Natural killer cell (primary cell): ENCODE data around the gene CHRNE. TPM values are rescaled to one million over a fixed set of nuclear protein-coding genes. Genes with fewer than 3 reads are reported as not detected.
"Not testable (repeated sequence)": the region's sequence is repeated elsewhere in the genome, so short reads cannot be mapped to it uniquely, and the experiment has no call there.

Source experiments
- ATAC-seq, 3 donors: fragments of 150-1000 bp in 2 of 3; fragments of 200-7000 bp in 1 of 3; cut with Tn5 transposase; 1 replicate in 1 of 3; 2 replicates in 2 of 3; pipeline ENCODE4 v1.10.0; 2021; ENCODE audit warnings: mild to moderate bottlenecking in 2 of 3, moderate library complexity in 2 of 3
- DNase-seq, 2 donors: peaks; one replicate each; pipeline versions ENCODE4 v3.0.0 to v3.0.0-alpha.2; 2013 to 2021; ENCODE audit warnings: mixed read lengths in 1 of 2
- H3K27ac ChIP-seq: one replicate; pipeline ENCODE4 v1.5.1; 2013; ENCODE audit warnings: mild to moderate bottlenecking, low read length
- H3K27me3 ChIP-seq: one replicate; pipeline ENCODE4 v1.6.1; 2013; ENCODE audit warnings: low read length; ENCODE audit not compliant: control insufficient read depth, insufficient read depth
- H3K36me3 ChIP-seq: one replicate; pipeline ENCODE4 v1.6.1; 2013; ENCODE audit warnings: low read length; ENCODE audit not compliant: control insufficient read depth, insufficient read depth
- H3K4me1 ChIP-seq: one replicate; pipeline ENCODE4 v1.6.1; 2013; ENCODE audit warnings: low read length; ENCODE audit not compliant: control insufficient read depth, insufficient read depth
- H3K4me3 ChIP-seq: one replicate; pipeline ENCODE4 v1.5.1; 2013; ENCODE audit warnings: low read length
- H3K9me3 ChIP-seq: one replicate; pipeline ENCODE4 v1.6.1; 2013; ENCODE audit warnings: low read length; ENCODE audit not compliant: control insufficient read depth, insufficient read depth
- H3K27ac Mint-ChIP-seq, 2 donors: one replicate each; pipeline ENCODE4 v1.8.0; 2022; ENCODE audit warnings: mild to moderate bottlenecking in 2 of 2, mixed read lengths in 2 of 2, moderate library complexity in 1 of 2
- H3K27me3 Mint-ChIP-seq, 2 donors: one replicate each; pipeline ENCODE4 v1.8.0; 2022; ENCODE audit warnings: low read depth in 2 of 2, mixed read lengths in 2 of 2
- H3K36me3 Mint-ChIP-seq: one replicate; pipeline ENCODE4 v1.8.0; 2022; ENCODE audit warnings: mixed read lengths
- H3K4me1 Mint-ChIP-seq, 2 donors: one replicate each; pipeline ENCODE4 v1.8.0; 2022; ENCODE audit warnings: mixed read lengths in 2 of 2
- H3K4me3 Mint-ChIP-seq: one replicate; pipeline ENCODE4 v1.8.0; 2022; ENCODE audit warnings: mild to moderate bottlenecking, moderate library complexity, mixed read lengths
- H3K9me3 Mint-ChIP-seq, 2 donors: one replicate each; pipeline ENCODE4 v1.8.0; 2022; ENCODE audit warnings: mixed read lengths in 2 of 2
- WGBS: methylation state at CpG from one replicate; pipeline ENCODE4 v1.1.7; 2013; ENCODE audit warnings: missing lambda C conversion rate; ENCODE audit not compliant: insufficient coverage; 5-methylcytosine and 5-hydroxymethylcytosine counted together
- intact Hi-C: fragments of 100-400 bp; cut with micrococcal nuclease; formaldehyde crosslinking; loops from one replicate; pipeline ENCODE4 v1.14.2; 2022
- total RNA-seq, 4 donors: library from RNA; stranded (reverse); fragments of 120-200 nt in 1 of 4; gene quantifications; one replicate each; pipeline versions ENCODE4 v1.2.3 to v1.2.4, GENCODE V29; 2013 to 2022
- TF ChIP-seq, protein P1 (sequence below): fragments of 200-600 bp; IDR thresholded peaks from one replicate; pipeline ENCODE4 v1.8.0; 2022; ENCODE audit warnings: antibody characterized with exemption

CHRNE gene
- total RNA-seq, 3 donors from 2014 or later (not counting 1 experiment from before 2014, with no cell fraction given): 11.8 to 17.9 (median 11.8) TPM

DNA sequence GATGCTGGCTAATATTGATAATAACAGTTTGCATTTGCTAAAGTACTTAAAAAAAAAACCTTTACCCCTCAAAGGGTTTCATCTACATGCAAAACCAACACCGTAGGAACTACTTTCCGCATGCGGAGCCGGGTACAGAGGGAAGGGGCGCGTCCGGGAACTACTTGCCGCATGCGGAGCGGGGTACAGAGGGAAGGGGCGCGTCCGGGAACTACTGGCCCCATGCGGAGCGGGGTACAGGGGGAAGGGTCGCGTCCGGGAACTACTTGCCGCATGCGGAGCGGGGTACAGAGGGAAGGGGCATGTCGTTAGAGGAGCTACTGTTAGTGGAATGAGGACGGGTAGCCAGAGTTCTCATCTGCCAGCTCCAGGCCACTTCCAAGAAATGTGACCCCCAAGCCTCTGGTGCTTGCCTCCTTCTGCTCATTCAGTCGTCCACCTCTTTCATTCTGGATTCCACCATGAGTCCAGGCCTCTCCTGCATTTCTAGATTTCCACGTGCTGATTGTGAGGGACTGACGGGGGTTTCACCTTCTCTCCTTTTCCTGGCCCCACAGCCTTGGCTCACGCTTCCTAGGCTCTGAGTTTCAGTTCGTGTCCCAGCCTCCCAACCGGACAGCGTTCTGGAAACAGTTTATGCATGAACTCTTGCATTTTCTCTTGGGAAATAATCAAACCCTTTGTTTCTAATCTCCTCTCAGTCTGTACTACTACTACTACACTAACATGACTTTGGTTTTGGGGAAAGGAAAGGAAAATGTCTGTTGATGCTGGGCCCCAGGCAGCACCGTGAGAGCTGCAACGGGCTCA, 42.9 kb downstream of the CHRNE start:
- intact Hi-C loops: no loop called here
- Histone ChIP-seq H3K4me3 (no peak overlapping the region), H3K4me1 (no peaks in the 10 kb centered on the region), H3K27me3 (no peaks in the 10 kb centered on the region), H3K27ac (no peak overlapping the region), H3K36me3 (peaks cover 6% of the 10 kb centered on the region), H3K9me3 (no peaks in the 10 kb centered on the region)
- no peaks in the 10 kb centered on the region for H3K9me3 Mint-ChIP-seq
- peaks cover 17 to 27% of the 10 kb centered on the region in 2 donors for H3K4me1 Mint-ChIP-seq
- TF ChIP-seq, protein P1, sequence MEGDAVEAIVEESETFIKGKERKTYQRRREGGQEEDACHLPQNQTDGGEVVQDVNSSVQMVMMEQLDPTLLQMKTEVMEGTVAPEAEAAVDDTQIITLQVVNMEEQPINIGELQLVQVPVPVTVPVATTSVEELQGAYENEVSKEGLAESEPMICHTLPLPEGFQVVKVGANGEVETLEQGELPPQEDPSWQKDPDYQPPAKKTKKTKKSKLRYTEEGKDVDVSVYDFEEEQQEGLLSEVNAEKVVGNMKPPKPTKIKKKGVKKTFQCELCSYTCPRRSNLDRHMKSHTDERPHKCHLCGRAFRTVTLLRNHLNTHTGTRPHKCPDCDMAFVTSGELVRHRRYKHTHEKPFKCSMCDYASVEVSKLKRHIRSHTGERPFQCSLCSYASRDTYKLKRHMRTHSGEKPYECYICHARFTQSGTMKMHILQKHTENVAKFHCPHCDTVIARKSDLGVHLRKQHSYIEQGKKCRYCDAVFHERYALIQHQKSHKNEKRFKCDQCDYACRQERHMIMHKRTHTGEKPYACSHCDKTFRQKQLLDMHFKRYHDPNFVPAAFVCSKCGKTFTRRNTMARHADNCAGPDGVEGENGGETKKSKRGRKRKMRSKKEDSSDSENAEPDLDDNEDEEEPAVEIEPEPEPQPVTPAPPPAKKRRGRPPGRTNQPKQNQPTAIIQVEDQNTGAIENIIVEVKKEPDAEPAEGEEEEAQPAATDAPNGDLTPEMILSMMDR: no peak
- DNase-seq (no peak), ATAC-seq (no peak)
- no peak overlapping the region for H3K27ac Mint-ChIP-seq
- H3K27me3 Mint-ChIP-seq: no peaks in the 10 kb centered on the region
- H3K36me3 Mint-ChIP-seq: no peaks in the 10 kb centered on the region
- H3K4me3 Mint-ChIP-seq: no peak overlapping the region
- WGBS: 99% methylated on average over 32 of the region's 32 CpGs

DNA sequence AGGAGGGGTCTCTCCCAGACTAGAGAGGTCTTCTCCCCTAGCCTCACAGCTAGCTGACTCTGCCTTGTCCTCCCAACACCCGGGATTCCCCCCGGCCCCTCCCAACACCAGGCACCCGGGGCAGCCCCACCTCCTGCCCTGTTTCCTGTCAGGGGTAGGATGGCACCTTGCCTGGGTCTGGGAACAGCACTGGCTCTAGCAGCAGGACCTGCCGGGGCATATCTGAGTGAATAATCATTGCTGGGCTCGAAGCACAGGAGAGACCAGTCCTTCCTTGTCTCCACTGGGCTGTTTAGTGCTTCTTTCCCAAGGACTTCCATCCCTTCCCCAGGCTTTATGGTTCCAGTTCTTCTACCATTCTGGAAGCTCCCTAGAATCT, 44.0 kb downstream of the CHRNE start:
- H3K4me1 ChIP-seq: peaks cover 4% of the 10 kb centered on the region
- peaks cover 6% of the 10 kb centered on the region for H3K36me3 ChIP-seq
- TF ChIP-seq, protein P1: no peak
- H3K27ac Mint-ChIP-seq: no peak overlapping the region
- no peaks in the 10 kb centered on the region for H3K27me3 Mint-ChIP-seq
- H3K4me1 Mint-ChIP-seq: peaks cover 25 to 37% of the 10 kb centered on the region in 2 donors
- ATAC-seq (no peak), DNase-seq (no peak)
- no peaks in the 10 kb centered on the region for H3K27me3 ChIP-seq
- intact Hi-C loops: no loop called here
- no peak overlapping the region for H3K4me3 ChIP-seq
- no peaks in the 10 kb centered on the region for H3K9me3 ChIP-seq
- WGBS: 44% methylated on average over 5 of the region's 5 CpGs
- H3K9me3 Mint-ChIP-seq: no peaks in the 10 kb centered on the region
- H3K27ac ChIP-seq: no peak overlapping the region
- H3K4me3 Mint-ChIP-seq: no peak overlapping the region
- no peaks in the 10 kb centered on the region for H3K36me3 Mint-ChIP-seq

DNA sequence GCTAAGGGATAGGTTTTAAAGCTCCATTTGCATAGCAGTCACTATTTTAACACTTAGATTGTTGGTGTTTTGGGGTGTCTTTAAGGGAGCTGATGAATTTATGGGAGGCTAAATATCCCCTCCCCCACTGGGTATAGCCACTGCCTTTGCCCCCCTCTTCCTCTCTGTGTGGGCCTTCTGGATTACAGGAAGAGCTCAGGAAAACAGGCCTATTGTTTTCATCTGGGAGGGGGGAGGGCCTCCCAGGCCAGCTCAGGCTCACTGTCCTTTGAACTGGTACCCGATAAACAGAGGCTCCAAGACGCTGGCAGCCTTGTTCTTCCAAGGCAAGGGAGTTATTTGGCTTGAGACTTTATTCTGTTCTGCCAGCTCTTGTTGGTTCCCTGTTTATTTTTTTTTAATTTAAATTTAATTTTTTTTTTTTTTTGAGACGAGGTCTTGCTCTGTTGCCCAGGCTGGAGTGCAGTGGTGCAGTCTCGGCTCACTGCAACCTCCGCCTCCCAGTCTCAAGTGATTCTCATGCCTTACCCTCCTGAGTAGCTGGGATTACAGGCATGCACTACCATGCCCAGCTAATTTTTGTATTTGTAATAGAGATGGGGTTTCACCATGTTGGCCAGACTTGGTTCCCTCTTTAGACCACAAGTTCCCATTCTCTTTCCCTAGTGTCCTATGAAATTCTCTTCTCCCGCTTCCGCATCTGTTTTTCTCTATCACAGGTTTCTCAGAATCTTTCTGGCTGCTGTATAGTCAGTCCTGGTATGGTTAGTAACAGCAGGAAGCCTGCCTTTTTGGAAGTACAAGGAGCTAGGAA, 44.6 kb downstream of the CHRNE start:
- peaks cover 25 to 39% of the 10 kb centered on the region in 2 donors for H3K4me1 Mint-ChIP-seq

DNA sequence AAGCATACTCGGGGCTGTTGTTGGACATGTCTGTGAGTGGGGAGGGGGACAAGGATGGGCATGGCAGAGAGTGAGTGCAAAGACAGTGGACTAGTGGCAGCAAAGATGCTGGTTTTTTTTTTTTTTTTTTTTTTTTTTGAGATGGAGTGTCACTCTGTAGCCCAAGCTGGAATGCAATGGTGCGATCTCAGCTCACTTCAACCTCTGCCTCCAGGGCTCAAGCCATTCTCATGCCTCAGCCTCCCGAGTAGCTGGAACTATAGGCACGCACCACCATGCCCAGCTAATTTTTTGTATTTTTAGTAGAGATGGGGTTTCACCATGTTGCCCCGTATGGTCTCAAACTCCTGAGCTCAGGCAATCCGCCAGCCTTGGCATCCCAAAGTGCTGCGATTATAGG, 45.6 kb downstream of the CHRNE start:
- H3K36me3 Mint-ChIP-seq, H3K4me3 ChIP-seq, H3K27me3 ChIP-seq, H3K27me3 Mint-ChIP-seq, H3K27ac ChIP-seq, DNase-seq, ATAC-seq, H3K27ac Mint-ChIP-seq, H3K36me3 ChIP-seq, H3K4me3 Mint-ChIP-seq, H3K9me3 Mint-ChIP-seq, intact Hi-C loops, H3K9me3 ChIP-seq: not testable (repeated sequence)
- H3K4me1 Mint-ChIP-seq: peaks cover 26 to 41% of the 10 kb centered on the region in 2 donors
- peaks cover 10% of the 10 kb centered on the region for H3K4me1 ChIP-seq
- over 99% methylated on average over 5 of the region's 7 CpGs for WGBS

More for the DNA sequence above, 44.6 kb downstream of the CHRNE start:
- no peaks in the 10 kb centered on the region for H3K27me3 ChIP-seq
- no peak overlapping the region for H3K4me3 ChIP-seq
- TF ChIP-seq, protein P1: no peak
- peaks cover 6% of the 10 kb centered on the region for H3K36me3 ChIP-seq
- Mint-ChIP-seq H3K27me3 (no peaks in the 10 kb centered on the region), H3K4me3 (no peak overlapping the region), H3K9me3 (no peaks in the 10 kb centered on the region), H3K27ac (no peak overlapping the region), H3K36me3 (no peaks in the 10 kb centered on the region)
- 92% methylated on average over 5 of the region's 7 CpGs for WGBS
- ATAC-seq: no peak
- no peak overlapping the region for H3K27ac ChIP-seq
- H3K9me3 ChIP-seq: peaks cover 5% of the 10 kb centered on the region
- no peak for DNase-seq
- intact Hi-C loops: no loop called here
- H3K4me1 ChIP-seq: peaks cover 9% of the 10 kb centered on the region
